Measurements from ENCODE around the gene GLP2R. TPM values are rescaled to one million over a fixed set of nuclear protein-coding genes. Genes with fewer than 3 reads are reported as not detected.

Gene GLP2R
- total RNA-seq, 6 experiments from 2014 or later: not detected

GRCh38 chr17:9842057-9842758 lies 16.5 kb downstream of the GLP2R start:
- Mint-ChIP-seq H3K4me3 (no peak overlapping the region), H3K9me3 (peaks cover 15% of the 10 kb centered on the region; the same call in 1 of the 2 replicates), H3K27me3 (ENCODE audit: insufficient read depth) (peaks cover 6% of the 10 kb centered on the region; the same call in 1 of the 2 replicates), H3K4me1 (ENCODE audit: low read depth) (peaks cover 15% of the 10 kb centered on the region; the same call in 1 of the 2 replicates), H3K36me3 (ENCODE audit: low read depth) (no peaks in the 10 kb centered on the region), H3K27ac (peak overlapping the region; percentile 32; the same call in 1 of the 2 replicates)
- no peak for TF ChIP-seq CTCF (IDR thresholded peaks at IDR 0.05)
- DNase-seq: peak; percentile 9

DNA sequence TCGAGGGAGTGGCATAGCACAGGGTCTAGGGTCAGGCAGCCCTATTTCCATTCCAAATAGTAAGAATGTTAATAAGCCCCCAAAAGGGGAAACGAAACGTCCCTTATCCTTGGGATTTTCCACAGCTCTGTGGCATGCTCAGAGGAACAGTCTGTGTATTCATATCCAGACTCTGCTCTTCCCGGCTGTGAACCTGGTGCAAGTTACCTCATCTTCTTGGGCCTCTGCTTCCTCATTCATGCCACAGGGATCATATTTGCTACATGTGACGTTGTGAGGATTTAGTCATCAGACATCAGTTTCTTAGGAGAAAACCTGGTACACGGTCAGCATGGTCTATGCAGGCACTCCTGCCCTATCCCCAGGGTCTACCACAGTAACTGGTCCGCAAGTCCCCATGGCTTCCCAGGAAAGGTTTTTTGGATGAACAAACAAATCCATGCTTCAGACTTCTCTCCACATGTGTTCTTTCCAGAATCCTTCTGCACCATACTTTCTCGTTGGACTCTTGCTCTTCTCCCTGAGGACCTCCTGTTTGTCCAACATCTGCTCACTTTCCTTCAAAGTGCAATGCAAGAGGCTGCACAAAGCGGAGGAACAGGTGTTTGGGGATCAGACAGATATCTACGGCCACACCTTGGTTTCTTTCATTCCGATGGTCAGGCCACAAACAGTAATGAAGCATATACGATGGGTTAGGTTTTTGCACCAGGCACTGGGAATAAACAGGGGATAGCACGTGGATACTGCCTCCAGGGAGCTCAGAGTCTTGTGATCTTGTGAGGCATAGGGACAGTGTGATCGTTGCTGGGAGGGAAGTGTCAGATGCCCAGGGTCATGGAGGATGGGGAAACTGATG lies 17.7 kb downstream of the GLP2R start:
- TF ChIP-seq CTCF (IDR thresholded peaks at IDR 0.05): no peak
- no peaks in the 10 kb centered on the region for H3K36me3 Mint-ChIP-seq (ENCODE audit: low read depth)
- no peak overlapping the region for H3K4me3 Mint-ChIP-seq
- H3K27me3 Mint-ChIP-seq (ENCODE audit: insufficient read depth): peaks cover 7% of the 10 kb centered on the region; the same call in 1 of the 2 replicates
- H3K27ac Mint-ChIP-seq: no peak overlapping the region
- no peak for DNase-seq
- H3K9me3 Mint-ChIP-seq: peaks cover 15% of the 10 kb centered on the region; the same call in 1 of the 2 replicates
- H3K4me1 Mint-ChIP-seq (ENCODE audit: low read depth): peaks cover 4% of the 10 kb centered on the region; the same call in 1 of the 2 replicates

- DNase-seq: no peak
- no peak for TF ChIP-seq CTCF (IDR thresholded peaks at IDR 0.05)
- H3K27me3 Mint-ChIP-seq (ENCODE audit: insufficient read depth): peaks cover 3% of the 10 kb centered on the region; the same call in 1 of the 2 replicates
- H3K9me3 Mint-ChIP-seq: peaks cover 15% of the 10 kb centered on the region; the same call in 1 of the 2 replicates
- H3K4me1 Mint-ChIP-seq (ENCODE audit: low read depth): no peaks in the 10 kb centered on the region; the same call in 1 of the 2 replicates
- no peak overlapping the region for H3K27ac Mint-ChIP-seq
- H3K4me3 Mint-ChIP-seq: no peak overlapping the region
- no peaks in the 10 kb centered on the region for H3K36me3 Mint-ChIP-seq (ENCODE audit: low read depth)
These were observed 18.4 kb downstream of the GLP2R start for GRCh38 chr17:9844153-9844552.

- DNase-seq: no peak
- Mint-ChIP-seq H3K27me3 (ENCODE audit: insufficient read depth) (peaks cover 3% of the 10 kb centered on the region; the same call in 1 of the 2 replicates), H3K36me3 (ENCODE audit: low read depth) (no peaks in the 10 kb centered on the region), H3K27ac (no peak overlapping the region), H3K4me3 (no peak overlapping the region), H3K9me3 (peaks cover 15% of the 10 kb centered on the region; the same call in 1 of the 2 replicates), H3K4me1 (ENCODE audit: low read depth) (no peaks in the 10 kb centered on the region)
- TF ChIP-seq CTCF (IDR thresholded peaks at IDR 0.05): no peak
These were observed 19.6 kb downstream of the GLP2R start for GRCh38 chr17:9845306-9845705.

GRCh38 chr17:9850151-9850550 lies 24.4 kb downstream of the GLP2R start:
- H3K9me3 Mint-ChIP-seq: peaks cover 4% of the 10 kb centered on the region
- TF ChIP-seq CTCF (IDR thresholded peaks at IDR 0.05): no peak
- no peaks in the 10 kb centered on the region for H3K4me1 Mint-ChIP-seq (ENCODE audit: low read depth)
- DNase-seq: no peak
- no peak overlapping the region for H3K4me3 Mint-ChIP-seq
- H3K27ac Mint-ChIP-seq: no peak overlapping the region
- peaks cover 10% of the 10 kb centered on the region for H3K27me3 Mint-ChIP-seq (ENCODE audit: insufficient read depth)
- no peaks in the 10 kb centered on the region for H3K36me3 Mint-ChIP-seq (ENCODE audit: low read depth)
